NK-92 (cell line): ENCODE measurements around the gene FAAP100.

Source experiments
- DNase-seq: peaks from one replicate; lab custom pipeline; 2025; ENCODE audit not compliant: unreplicated experiment; lab: John Stamatoyannopoulos, UW

Gene FAAP100

GRCh38 chr17:81491761-81492160, 60.4 kb downstream of the FAAP100 start:
- DNase-seq: no peak

- no peak for DNase-seq
Measured at GRCh38 chr17:81491181-81491581, 61.0 kb downstream of the FAAP100 start.

- DNase-seq: no peak
Measured at GRCh38 chr17:81489998-81490992, 61.9 kb downstream of the FAAP100 start.
